Peyer's patch (tissue), 4 donors: ENCODE measurements around the gene MEG3. TPM values are rescaled to one million over a fixed set of nuclear protein-coding genes. Genes with fewer than 3 reads are reported as not detected.

ENCODE experiments used
- DNase-seq, 3 donors: peaks; one replicate each; pipeline ENCODE4 v3.0.0-alpha.2; 2017 to 2019
- H3K27ac ChIP-seq, 4 donors: fragments of 200-600 bp; sonication (generic); one replicate each; pipeline ENCODE4 v1.5.1; 2016 to 2019
- H3K27me3 ChIP-seq, 2 donors: fragments of 200-600 bp; sonication (generic); one replicate each; pipeline ENCODE4 v1.5.1; 2019
- H3K36me3 ChIP-seq, 3 donors: fragments of 200-600 bp; sonication (generic); one replicate each; pipeline ENCODE4 v1.5.1; 2016 to 2019
- H3K4me1 ChIP-seq, 4 donors: fragments of 200-600 bp; sonication (generic); one replicate each; pipeline ENCODE4 v1.5.1; 2016 to 2019
- H3K4me3 ChIP-seq, 4 donors: fragments of 200-600 bp; sonication (generic); 1 replicate in 3 of 4; 2 replicates in 1 of 4; pipeline ENCODE4 v1.5.1; 2016 to 2019; ENCODE audit warnings: mild to moderate bottlenecking in 1 of 4
- H3K9me3 ChIP-seq, 4 donors: fragments of 200-600 bp; sonication (generic); one replicate each; pipeline ENCODE4 v1.5.1; 2016 to 2019; ENCODE audit warnings: mild to moderate bottlenecking in 1 of 4
- CTCF ChIP-seq, 6 experiments: fragments of 450-650 bp in 4 of 6; fragments of 200-600 bp in 2 of 6; sonication (generic) in 1 of 6; IDR thresholded peaks; one replicate each; pipeline ENCODE4 v1.5.1; 2017 to 2019; ENCODE audit warnings: antibody characterized with exemption in 6 of 6, mild to moderate bottlenecking in 3 of 6, moderate library complexity in 1 of 6
- POLR2A ChIP-seq, 2 donors: fragments of 450-650 bp; IDR thresholded peaks; one replicate each; pipeline ENCODE4 v1.5.1; 2017; ENCODE audit warnings: antibody characterized with exemption in 2 of 2, mild to moderate bottlenecking in 2 of 2, moderate library complexity in 2 of 2
- total RNA-seq, 4 donors: library from RNA; depleted of rRNA; stranded (reverse); fragments of >200 nt; gene quantifications; one replicate each; pipeline ENCODE4 v1.1.0, GENCODE V29; 2016

Gene MEG3
- total RNA-seq, 4 donors from 2014 or later, result 5.8 to 135 (median 33.8) TPM

- Histone ChIP-seq H3K4me1 (no peaks in the 10 kb centered on the region), H3K27me3 (no peaks in the 10 kb centered on the region), H3K9me3 (no peaks in the 10 kb centered on the region), H3K36me3 (no peaks in the 10 kb centered on the region), H3K27ac (no peak overlapping the region), H3K4me3 (no peak overlapping the region)
- DNase-seq, result no peak
- TF ChIP-seq CTCF (IDR thresholded peaks at IDR 0.05), result no peak
- no peak for TF ChIP-seq POLR2A (IDR thresholded peaks at IDR 0.05)
Observed at GRCh38 chr14:100789460-100790417, 36.2 kb upstream of the MEG3 start.

DNA sequence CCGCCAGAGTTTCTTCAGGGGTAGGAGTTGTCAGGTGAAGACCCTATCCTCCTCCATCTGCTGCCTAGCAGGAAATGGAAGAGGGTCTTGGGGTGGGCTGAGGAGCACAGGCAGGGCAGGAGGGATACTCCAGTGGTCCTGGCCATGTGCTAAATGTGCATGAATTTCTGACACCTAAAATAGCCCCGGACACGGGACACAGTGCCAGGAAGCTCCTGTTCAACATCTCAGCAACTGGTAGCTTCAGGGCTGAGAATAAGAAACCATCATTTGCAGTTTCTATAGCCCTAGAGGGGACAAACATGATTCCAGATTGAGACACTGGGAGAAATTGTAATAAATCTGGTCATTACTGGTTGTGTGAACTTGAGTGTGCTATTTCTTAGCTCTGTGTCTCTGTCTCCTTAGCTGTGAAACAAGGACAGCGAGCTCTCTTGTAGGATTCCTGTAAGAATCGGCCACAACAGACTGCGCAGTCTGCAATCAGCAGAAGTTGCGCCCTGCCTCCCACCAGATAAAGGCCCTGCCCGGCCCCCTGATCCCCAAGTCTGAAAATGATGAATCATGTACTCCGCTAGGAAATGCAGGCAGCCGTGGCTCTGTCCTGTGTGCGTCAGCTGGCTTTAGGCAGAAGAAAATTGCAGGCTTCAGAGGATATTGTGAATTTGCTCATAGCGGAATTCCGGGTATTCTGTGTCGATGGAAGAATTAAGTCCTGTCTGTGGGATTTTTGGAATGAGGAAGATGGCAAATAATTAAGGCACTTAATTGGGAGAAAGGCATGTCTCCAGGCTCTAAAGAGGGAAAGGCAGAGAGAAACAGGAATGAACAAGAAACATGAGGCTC is 35.2 kb upstream of the MEG3 start:
- Histone ChIP-seq H3K27ac (no peak overlapping the region), H3K4me3 (no peak overlapping the region), H3K36me3 (no peaks in the 10 kb centered on the region), H3K9me3 (no peaks in the 10 kb centered on the region), H3K4me1 (no peaks in the 10 kb centered on the region), H3K27me3 (no peaks in the 10 kb centered on the region)
- DNase-seq, result no peak
- no peak for TF ChIP-seq CTCF (IDR thresholded peaks at IDR 0.05)
- no peak for TF ChIP-seq POLR2A (IDR thresholded peaks at IDR 0.05)

DNA sequence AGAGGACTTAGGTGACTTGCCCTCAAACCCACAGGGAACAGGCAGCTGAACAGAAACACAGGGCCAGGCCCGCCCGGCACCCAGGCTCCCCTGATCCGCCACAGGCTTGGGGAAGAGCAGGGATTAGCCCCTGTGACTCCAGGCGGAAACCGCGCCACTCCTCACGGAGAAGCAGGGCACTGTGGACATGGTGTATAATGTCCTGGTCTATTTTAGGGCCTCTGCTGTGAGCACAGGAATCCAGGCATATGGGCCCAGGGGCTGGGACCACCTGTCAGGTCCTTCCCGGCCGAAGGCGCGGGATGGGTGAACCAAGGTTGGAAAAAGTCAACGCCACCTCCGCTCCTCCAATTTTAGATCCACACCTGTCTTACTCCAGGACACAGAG is 34.6 kb upstream of the MEG3 start:
- DNase-seq, result no peak
- H3K4me1 ChIP-seq, result no peaks in the 10 kb centered on the region
- H3K27ac ChIP-seq, result no peak overlapping the region
- TF ChIP-seq POLR2A (IDR thresholded peaks at IDR 0.05) (no peak), CTCF (IDR thresholded peaks at IDR 0.05) (no peak)
- no peaks in the 10 kb centered on the region for H3K36me3 ChIP-seq
- no peaks in the 10 kb centered on the region for H3K27me3 ChIP-seq
- no peak overlapping the region for H3K4me3 ChIP-seq
- no peaks in the 10 kb centered on the region for H3K9me3 ChIP-seq

GRCh38 chr14:100791995-100792394 is 33.9 kb upstream of the MEG3 start:
- TF ChIP-seq POLR2A (IDR thresholded peaks at IDR 0.05) (no peak), CTCF (IDR thresholded peaks at IDR 0.05) (no peak)
- H3K4me1 ChIP-seq, result no peaks in the 10 kb centered on the region
- no peak overlapping the region for H3K4me3 ChIP-seq
- DNase-seq, result no peak
- no peaks in the 10 kb centered on the region for H3K27me3 ChIP-seq
- no peaks in the 10 kb centered on the region for H3K36me3 ChIP-seq
- no peak overlapping the region for H3K27ac ChIP-seq
- H3K9me3 ChIP-seq, result no peaks in the 10 kb centered on the region

DNA sequence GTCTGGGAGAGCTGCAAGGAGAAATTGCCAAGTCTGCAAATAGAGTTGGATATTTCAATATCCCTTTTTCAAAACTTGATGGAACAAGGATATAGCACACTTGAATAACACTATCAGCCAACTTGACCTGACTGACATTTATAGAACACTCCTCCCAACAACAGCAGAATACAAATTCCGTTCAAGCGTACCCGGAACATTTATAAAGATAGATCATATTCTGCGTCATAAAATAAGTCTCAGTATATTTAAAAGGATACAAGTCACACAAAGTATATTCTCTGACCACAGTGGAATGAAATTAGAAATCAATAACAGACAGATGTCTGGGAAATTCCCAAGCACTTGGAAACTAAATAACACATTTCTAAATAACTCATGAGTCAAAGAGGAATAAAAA is 29.0 kb upstream of the MEG3 start:
- no peaks in the 10 kb centered on the region for H3K36me3 ChIP-seq
- no peak overlapping the region for H3K27ac ChIP-seq
- no peaks in the 10 kb centered on the region for H3K9me3 ChIP-seq
- no peak for DNase-seq
- no peak for TF ChIP-seq POLR2A (IDR thresholded peaks at IDR 0.05)
- TF ChIP-seq CTCF (IDR thresholded peaks at IDR 0.05), result no peak
- H3K4me3 ChIP-seq, result no peak overlapping the region
- no peaks in the 10 kb centered on the region for H3K4me1 ChIP-seq
- H3K27me3 ChIP-seq, result no peaks in the 10 kb centered on the region
